ENCODE measurements around the gene C5orf15. TPM values are rescaled to one million over a fixed set of nuclear protein-coding genes. Genes with fewer than 3 reads are reported as not detected.

Gene C5orf15
- polyA plus RNA-seq, 1 donor (not counting 4 experiments of a cell fraction or from before 2014, with no cell fraction given): 86.9 TPM

- no peaks in the 10 kb centered on the region for H3K79me2 ChIP-seq (ENCODE audit: control insufficient read depth, insufficient read depth, low read length)
- no peaks in the 10 kb centered on the region for H3K27me3 ChIP-seq (ENCODE audit: control insufficient read depth, extremely low read depth, insufficient read depth, low read length)
- H3K4me3 ChIP-seq (ENCODE audit: control insufficient read depth in 2 of 3, extremely low read depth in 1 of 3, insufficient read depth in 2 of 3, low read depth in 1 of 3, low read length in 3 of 3): no peak overlapping the region
- H3K9me1 ChIP-seq (ENCODE audit: control insufficient read depth, extremely low read depth, insufficient read depth, low read length): no peaks in the 10 kb centered on the region
- no peak overlapping the region for H3K27ac ChIP-seq (ENCODE audit: control insufficient read depth, insufficient read depth, low read length)
- no peaks in the 10 kb centered on the region for H3K36me3 ChIP-seq (ENCODE audit: control insufficient read depth in 2 of 2, extremely low read depth in 1 of 2, insufficient read depth in 2 of 2, low read length in 2 of 2)
- H3K4me2 ChIP-seq (ENCODE audit: control insufficient read depth, extremely low read depth, insufficient read depth, low read depth, low read length): no peak overlapping the region
- H2AFZ ChIP-seq (ENCODE audit: control insufficient read depth, low read length): no peak overlapping the region
- no peak for FAIRE-seq
- TF ChIP-seq EZH2 (IDR thresholded peaks at IDR 0.05; ENCODE audit: low read length): no peak
- dilution Hi-C loops (cut with MboI; ENCODE audit: extremely low pct_ligation_motif_present, low sequenced_read_pairs): no loop called here
- no peak for DNase-seq (ENCODE audit: low read depth, low spot score)
- no peaks in the 10 kb centered on the region for H3K9me3 ChIP-seq (ENCODE audit: control insufficient read depth, low read depth, low read length)
- H3K9ac ChIP-seq (ENCODE audit: control insufficient read depth, extremely low read depth, insufficient read depth, low read length): no peak overlapping the region
- H3K4me1 ChIP-seq (ENCODE audit: control insufficient read depth, extremely low read depth, insufficient read depth, low read length): no peaks in the 10 kb centered on the region
- H4K20me1 ChIP-seq (ENCODE audit: control insufficient read depth, extremely low read depth, insufficient read depth, low read length): no peaks in the 10 kb centered on the region
Observed at GRCh38 chr5:133918731-133919130, 49.7 kb downstream of the C5orf15 start.

- TF ChIP-seq EZH2 (IDR thresholded peaks at IDR 0.05; ENCODE audit: low read length) (no peak), CTCF (optimal IDR thresholded peaks at IDR 0.05 in 1 of 3, IDR thresholded peaks at IDR 0.05 in 1 of 3, conservative IDR thresholded peaks at IDR 0.05 in 1 of 3; ENCODE audit: extremely low read depth in 1 of 3, insufficient read depth in 2 of 3, low read length in 3 of 3) (no peak)
- no peaks in the 10 kb centered on the region for H3K9me3 ChIP-seq (ENCODE audit: control insufficient read depth, low read depth, low read length)
- no peak for FAIRE-seq
- no peaks in the 10 kb centered on the region for H4K20me1 ChIP-seq (ENCODE audit: control insufficient read depth, extremely low read depth, insufficient read depth, low read length)
- DNase-seq (ENCODE audit: low read depth, low spot score): no peak
- no peak overlapping the region for H3K27ac ChIP-seq (ENCODE audit: control insufficient read depth, insufficient read depth, low read length)
- no peaks in the 10 kb centered on the region for H3K9me1 ChIP-seq (ENCODE audit: control insufficient read depth, extremely low read depth, insufficient read depth, low read length)
- no peaks in the 10 kb centered on the region for H3K79me2 ChIP-seq (ENCODE audit: control insufficient read depth, insufficient read depth, low read length)
- dilution Hi-C loops (cut with MboI; ENCODE audit: extremely low pct_ligation_motif_present, low sequenced_read_pairs): no loop called here
- no peaks in the 10 kb centered on the region for H3K36me3 ChIP-seq (ENCODE audit: control insufficient read depth in 2 of 2, extremely low read depth in 1 of 2, insufficient read depth in 2 of 2, low read length in 2 of 2)
- H3K27me3 ChIP-seq (ENCODE audit: control insufficient read depth, extremely low read depth, insufficient read depth, low read length): no peaks in the 10 kb centered on the region
- H3K4me2 ChIP-seq (ENCODE audit: control insufficient read depth, extremely low read depth, insufficient read depth, low read depth, low read length): no peak overlapping the region
- H3K4me1 ChIP-seq (ENCODE audit: control insufficient read depth, extremely low read depth, insufficient read depth, low read length): no peaks in the 10 kb centered on the region
- no peak overlapping the region for H3K4me3 ChIP-seq (ENCODE audit: control insufficient read depth in 2 of 3, extremely low read depth in 1 of 3, insufficient read depth in 2 of 3, low read depth in 1 of 3, low read length in 3 of 3)
- H3K9ac ChIP-seq (ENCODE audit: control insufficient read depth, extremely low read depth, insufficient read depth, low read length): no peak overlapping the region
- H2AFZ ChIP-seq (ENCODE audit: control insufficient read depth, low read length): no peak overlapping the region
Observed at GRCh38 chr5:133918316-133918715, 50.1 kb downstream of the C5orf15 start.

- dilution Hi-C loops (cut with MboI; ENCODE audit: extremely low pct_ligation_motif_present, low sequenced_read_pairs): no loop called here
- no peak for FAIRE-seq
- TF ChIP-seq EZH2 (IDR thresholded peaks at IDR 0.05; ENCODE audit: low read length): no peak
- TF ChIP-seq CTCF (optimal IDR thresholded peaks at IDR 0.05 in 1 of 3, IDR thresholded peaks at IDR 0.05 in 1 of 3, conservative IDR thresholded peaks at IDR 0.05 in 1 of 3; ENCODE audit: extremely low read depth in 1 of 3, insufficient read depth in 2 of 3, low read length in 3 of 3): no peak
Observed at GRCh38 chr5:133917785-133918184, 50.6 kb downstream of the C5orf15 start.

More at GRCh38 chr5:133917785-133918184, 50.6 kb downstream of the C5orf15 start:
- H3K27me3 ChIP-seq (ENCODE audit: control insufficient read depth, extremely low read depth, insufficient read depth, low read length): no peaks in the 10 kb centered on the region
- no peak overlapping the region for H3K4me3 ChIP-seq (ENCODE audit: control insufficient read depth in 2 of 3, extremely low read depth in 1 of 3, insufficient read depth in 2 of 3, low read depth in 1 of 3, low read length in 3 of 3)
- H2AFZ ChIP-seq (ENCODE audit: control insufficient read depth, low read length): no peak overlapping the region
- H3K4me2 ChIP-seq (ENCODE audit: control insufficient read depth, extremely low read depth, insufficient read depth, low read depth, low read length): no peak overlapping the region
- no peak for DNase-seq (ENCODE audit: low read depth, low spot score)
- no peaks in the 10 kb centered on the region for H3K9me3 ChIP-seq (ENCODE audit: control insufficient read depth, low read depth, low read length)
- no peak overlapping the region for H3K9ac ChIP-seq (ENCODE audit: control insufficient read depth, extremely low read depth, insufficient read depth, low read length)
- no peaks in the 10 kb centered on the region for H3K9me1 ChIP-seq (ENCODE audit: control insufficient read depth, extremely low read depth, insufficient read depth, low read length)
- H3K36me3 ChIP-seq (ENCODE audit: control insufficient read depth in 2 of 2, extremely low read depth in 1 of 2, insufficient read depth in 2 of 2, low read length in 2 of 2): no peaks in the 10 kb centered on the region
- no peak overlapping the region for H3K27ac ChIP-seq (ENCODE audit: control insufficient read depth, insufficient read depth, low read length)
- H4K20me1 ChIP-seq (ENCODE audit: control insufficient read depth, extremely low read depth, insufficient read depth, low read length): no peaks in the 10 kb centered on the region
- no peaks in the 10 kb centered on the region for H3K79me2 ChIP-seq (ENCODE audit: control insufficient read depth, insufficient read depth, low read length)
- H3K4me1 ChIP-seq (ENCODE audit: control insufficient read depth, extremely low read depth, insufficient read depth, low read length): no peaks in the 10 kb centered on the region
